H9 (cell line): ENCODE measurements around the gene APOLD1. TPM values are rescaled to one million over a fixed set of nuclear protein-coding genes. Genes with fewer than 3 reads are reported as not detected.

Source experiments
- DNase-seq: peaks from one replicate; pipeline ENCODE4 v3.0.0-alpha.2; 2017
- H2AFZ ChIP-seq: one replicate; pipeline ENCODE4 v1.6.1; 2013; ENCODE audit warnings: mild to moderate bottlenecking, low read length, control low read depth, moderate library complexity
- H2AK5ac ChIP-seq: 2 replicates; pipeline ENCODE4 v1.6.1; 2013; ENCODE audit warnings: low read length, control low read depth, mixed read lengths; ENCODE audit not compliant: insufficient read length
- H2BK120ac ChIP-seq: one replicate; pipeline ENCODE4 v1.6.1; 2013; ENCODE audit warnings: low read depth, mild to moderate bottlenecking, low read length, control low read depth, inconsistent platforms; ENCODE audit not compliant: poor library complexity, severe bottlenecking
- H2BK12ac ChIP-seq: 2 replicates; pipeline ENCODE4 v1.6.1; 2013; ENCODE audit warnings: low read length, control low read depth, mixed read lengths, low read depth; ENCODE audit not compliant: insufficient read length
- H2BK15ac ChIP-seq: 2 replicates; pipeline ENCODE4 v1.6.1; 2013; ENCODE audit warnings: low read depth, low read length, control low read depth
- H2BK20ac ChIP-seq: one replicate; pipeline ENCODE4 v1.6.1; 2013; ENCODE audit warnings: low read depth, mild to moderate bottlenecking, low read length, control low read depth, inconsistent platforms; ENCODE audit not compliant: poor library complexity, severe bottlenecking
- H2BK5ac ChIP-seq: 2 replicates; pipeline ENCODE4 v1.6.1; 2013; ENCODE audit warnings: low read length, control low read depth, mixed read lengths; ENCODE audit not compliant: insufficient read length
- H3K14ac ChIP-seq: 2 replicates; pipeline ENCODE4 v1.6.1; 2013; ENCODE audit warnings: low read length, control low read depth; ENCODE audit not compliant: insufficient read depth
- H3K18ac ChIP-seq: 2 replicates; pipeline ENCODE4 v1.6.1; 2013; ENCODE audit warnings: low read depth, mild to moderate bottlenecking, mixed read lengths, low read length, control low read depth; ENCODE audit not compliant: insufficient read length
- H3K23ac ChIP-seq: 2 replicates; pipeline ENCODE4 v1.6.1; 2013; ENCODE audit warnings: low read length, control low read depth, mixed read lengths, low read depth; ENCODE audit not compliant: insufficient read length
- H3K23me2 ChIP-seq: 2 replicates; pipeline ENCODE4 v1.6.1; 2013; ENCODE audit warnings: low read depth, mild to moderate bottlenecking, mixed read lengths, low read length, control low read depth; ENCODE audit not compliant: insufficient read length, poor library complexity, severe bottlenecking
- H3K27ac ChIP-seq: 2 replicates; pipeline ENCODE4 v1.5.1; 2013; ENCODE audit warnings: low read length, control low read depth, mixed read lengths, low read depth; ENCODE audit not compliant: insufficient read length
- H3K27me3 ChIP-seq: 2 replicates; pipeline ENCODE4 v1.6.1; 2013; ENCODE audit warnings: low read length, control low read depth, inconsistent platforms; ENCODE audit not compliant: insufficient read depth
- H3K4ac ChIP-seq: 2 replicates; pipeline ENCODE4 v1.6.1; 2013; ENCODE audit warnings: low read depth, mild to moderate bottlenecking, control low read depth, inconsistent platforms, low read length, moderate library complexity
- H3K4me1 ChIP-seq: 2 replicates; pipeline ENCODE4 v1.6.1; 2013; ENCODE audit warnings: low read length, control low read depth, inconsistent platforms; ENCODE audit not compliant: insufficient read depth
- H3K4me2 ChIP-seq: 2 replicates; pipeline ENCODE4 v1.6.1; 2013; ENCODE audit warnings: low read length, control low read depth, mixed read lengths; ENCODE audit not compliant: insufficient read length, insufficient read depth
- H3K56ac ChIP-seq: 2 replicates; pipeline ENCODE4 v1.6.1; 2013; ENCODE audit warnings: low read depth, mild to moderate bottlenecking, mixed read lengths, low read length, control low read depth; ENCODE audit not compliant: insufficient read length
- H3K79me1 ChIP-seq: 2 replicates; pipeline ENCODE4 v1.6.1; 2013; ENCODE audit warnings: low read depth, mild to moderate bottlenecking, moderate library complexity, low read length, control low read depth, inconsistent platforms; ENCODE audit not compliant: insufficient read depth, poor library complexity, severe bottlenecking
- H3K79me2 ChIP-seq: 2 replicates; pipeline ENCODE4 v1.6.1; 2013; ENCODE audit warnings: low read length, control low read depth, inconsistent platforms; ENCODE audit not compliant: insufficient read depth
- H3K9ac ChIP-seq: 2 replicates; pipeline ENCODE4 v1.6.1; 2013; ENCODE audit warnings: low read length, control low read depth, mixed read lengths; ENCODE audit not compliant: insufficient read length; ENCODE audit errors: extremely low read depth
- H3K9me3 ChIP-seq: one replicate; pipeline ENCODE4 v1.6.1; 2013; ENCODE audit warnings: low read depth, low read length, inconsistent platforms; ENCODE audit not compliant: control insufficient read depth
- H3T11ph ChIP-seq: one replicate; pipeline ENCODE4 v1.6.1; 2013; ENCODE audit warnings: mild to moderate bottlenecking, low read length, control low read depth, inconsistent platforms
- H4K20me1 ChIP-seq: one replicate; pipeline ENCODE4 v1.6.1; 2013; ENCODE audit not compliant: control insufficient read depth, insufficient read length, insufficient read depth
- H4K5ac ChIP-seq: 2 replicates; pipeline ENCODE4 v1.6.1; 2013; ENCODE audit warnings: low read depth, mild to moderate bottlenecking, mixed read lengths, low read length, control low read depth; ENCODE audit not compliant: insufficient read length
- H4K8ac ChIP-seq: replicated peaks from 2 replicates; pipeline ENCODE4 v1.6.1; 2013; ENCODE audit warnings: low read length, control low read depth, mixed read lengths, low read depth; ENCODE audit not compliant: insufficient read length
- H4K91ac ChIP-seq: 2 replicates; pipeline ENCODE4 v1.6.1; 2013; ENCODE audit warnings: low read depth, mild to moderate bottlenecking, moderate library complexity, mixed read lengths, low read length, control low read depth; ENCODE audit not compliant: insufficient read length
- H3K27ac Mint-ChIP-seq, 3 experiments: 2 replicates in 2 of 3; 3 replicates in 1 of 3; pipeline ENCODE4 v1.8.0; 2020 to 2021; ENCODE audit warnings: mixed read lengths in 3 of 3, mild to moderate bottlenecking in 1 of 3, moderate library complexity in 1 of 3
- H3K27me3 Mint-ChIP-seq: 2 replicates; pipeline ENCODE4 v1.8.0; 2021; ENCODE audit warnings: low read depth, mild to moderate bottlenecking, moderate library complexity, mixed read lengths
- H3K36me3 Mint-ChIP-seq, 3 experiments: 2 replicates in 2 of 3; 3 replicates in 1 of 3; pipeline ENCODE4 v1.8.0; 2020 to 2021; ENCODE audit warnings: low read depth in 3 of 3, mixed read lengths in 3 of 3; ENCODE audit not compliant: insufficient read depth in 1 of 3
- H3K4me1 Mint-ChIP-seq, 2 experiments: 2 replicates each; pipeline ENCODE4 v1.8.0; 2020; ENCODE audit warnings: mixed read lengths in 2 of 2
- H3K4me3 Mint-ChIP-seq, 2 experiments: 2 replicates in 1 of 2; 3 replicates in 1 of 2; pipeline ENCODE4 v1.8.0; 2020 to 2021; ENCODE audit warnings: mild to moderate bottlenecking in 2 of 2, mixed read lengths in 2 of 2, moderate library complexity in 1 of 2
- H3K9me3 Mint-ChIP-seq, 2 experiments: 2 replicates in 1 of 2; 3 replicates in 1 of 2; pipeline ENCODE4 v1.8.0; 2020; ENCODE audit warnings: mild to moderate bottlenecking in 2 of 2, mixed read lengths in 2 of 2, moderate library complexity in 1 of 2
- CTCF ChIP-seq: fragments of 200-600 bp; sonication (generic); conservative IDR thresholded peaks from 3 replicates; pipeline ENCODE4 v1.8.0; 2021; ENCODE audit warnings: antibody characterized with exemption, mild to moderate bottlenecking
- WGBS: extraction: QIAGEN DNeasy Blood & Tissue Kit; methylation state at CpG from one replicate; pipeline ENCODE4 v1.1.7; 2013; ENCODE audit warnings: missing lambda C conversion rate, low lambda C conversion rate, mixed read lengths; ENCODE audit not compliant: insufficient read length; ENCODE audit errors: extremely low coverage; 5-methylcytosine and 5-hydroxymethylcytosine counted together
- total RNA-seq: library from RNA; stranded (reverse); gene quantifications from 2 replicates; pipeline ENCODE4 v1.2.1, GENCODE V29; 2021

The APOLD1 gene
- total RNA-seq, 1 experiment from 2014 or later, result 0.48 TPM

DNA sequence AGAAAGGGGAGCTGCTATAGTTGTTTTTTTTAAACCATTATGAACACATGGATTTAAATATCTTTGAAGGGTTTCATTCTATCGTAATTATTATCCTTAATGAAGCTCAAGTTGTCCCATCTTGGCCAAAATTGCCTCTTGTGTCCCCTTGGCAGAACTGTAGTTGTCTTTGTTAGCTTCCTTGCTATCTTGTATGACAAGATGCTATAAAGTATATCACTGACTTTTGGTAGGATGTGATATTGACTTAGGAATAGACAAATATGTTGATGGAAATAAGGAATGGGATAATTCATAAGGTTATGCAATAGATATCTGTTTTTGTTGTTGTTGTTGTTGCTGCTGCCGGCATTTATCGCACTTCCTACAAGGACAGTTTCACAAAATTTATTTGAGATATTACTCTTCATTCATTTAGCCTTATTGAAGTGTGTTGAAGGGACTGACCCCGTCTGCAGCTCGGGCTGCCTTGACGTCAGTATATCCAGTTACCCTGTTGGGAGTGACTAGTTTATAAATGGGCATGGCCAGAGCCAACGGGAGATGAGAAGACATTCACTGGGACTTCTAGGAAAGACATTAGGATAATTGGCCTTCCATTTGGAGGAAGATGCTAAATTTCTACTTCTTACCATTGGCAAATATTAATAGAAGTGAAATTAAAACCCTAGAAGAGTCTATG is 26.1 kb upstream of the APOLD1 start:
- no peak overlapping the region for H3K9ac ChIP-seq
- H3K79me2 ChIP-seq, result no peaks in the 10 kb centered on the region
- no peak overlapping the region for H3K4ac ChIP-seq
- no peak overlapping the region for H3K14ac ChIP-seq
- H3K27ac Mint-ChIP-seq, result no peak overlapping the region
- H4K91ac ChIP-seq, result no peak overlapping the region
- H3K27ac ChIP-seq, result no peak overlapping the region
- no peaks in the 10 kb centered on the region for H3K9me3 ChIP-seq
- TF ChIP-seq CTCF, result no peak
- no peak overlapping the region for H3T11ph ChIP-seq
- no peak overlapping the region for H4K5ac ChIP-seq
- H2BK12ac ChIP-seq, result no peak overlapping the region
- H2BK120ac ChIP-seq, result no peak overlapping the region
- H3K4me1 Mint-ChIP-seq, result no peaks in the 10 kb centered on the region
- H3K56ac ChIP-seq, result no peak overlapping the region
- H3K18ac ChIP-seq, result no peak overlapping the region
- no peaks in the 10 kb centered on the region for H3K23me2 ChIP-seq
- H3K9me3 Mint-ChIP-seq, result no peaks in the 10 kb centered on the region
- no peaks in the 10 kb centered on the region for H3K4me1 ChIP-seq
- H2BK5ac ChIP-seq, result no peak overlapping the region
- no peak overlapping the region for H2BK20ac ChIP-seq
- H3K79me1 ChIP-seq, result no peaks in the 10 kb centered on the region
- H4K8ac ChIP-seq, result no peak overlapping the region
- H2AFZ ChIP-seq, result no peak overlapping the region
- H3K27me3 Mint-ChIP-seq, result peaks cover 4% of the 10 kb centered on the region
- H3K27me3 ChIP-seq, result no peaks in the 10 kb centered on the region
- no peak overlapping the region for H3K4me2 ChIP-seq
- H3K23ac ChIP-seq, result no peak overlapping the region
- no peaks in the 10 kb centered on the region for H3K36me3 Mint-ChIP-seq
- no peak overlapping the region for H3K4me3 Mint-ChIP-seq
- no CpG with 5 or more reads among the region's 7 CpGs for WGBS
- no peak overlapping the region for H2BK15ac ChIP-seq
- H4K20me1 ChIP-seq, result no peaks in the 10 kb centered on the region
- no peak overlapping the region for H2AK5ac ChIP-seq
- DNase-seq, result no peak
